T-helper 2 cell treated with Interferon-gamma antibody and Interleukin-4, amounts not matched to agents 100 ng/mL and 5 ng/mL, for 36 hours (primary cell): ENCODE results near the gene SHE. TPM values are rescaled to one million over a fixed set of nuclear protein-coding genes. Genes with fewer than 3 reads are reported as not detected.

Experiments
- intact Hi-C: fragments of 100-400 bp; cut with micrococcal nuclease; formaldehyde crosslinking; loops from one replicate; pipeline ENCODE4 v1.15.1; 2023
- total RNA-seq: library from RNA; stranded (reverse); gene quantifications from 2 replicates; pipeline ENCODE4 v1.2.3, GENCODE V29; 2022

SHE gene
- total RNA-seq, 1 donor from 2014 or later = not detected

DNA sequence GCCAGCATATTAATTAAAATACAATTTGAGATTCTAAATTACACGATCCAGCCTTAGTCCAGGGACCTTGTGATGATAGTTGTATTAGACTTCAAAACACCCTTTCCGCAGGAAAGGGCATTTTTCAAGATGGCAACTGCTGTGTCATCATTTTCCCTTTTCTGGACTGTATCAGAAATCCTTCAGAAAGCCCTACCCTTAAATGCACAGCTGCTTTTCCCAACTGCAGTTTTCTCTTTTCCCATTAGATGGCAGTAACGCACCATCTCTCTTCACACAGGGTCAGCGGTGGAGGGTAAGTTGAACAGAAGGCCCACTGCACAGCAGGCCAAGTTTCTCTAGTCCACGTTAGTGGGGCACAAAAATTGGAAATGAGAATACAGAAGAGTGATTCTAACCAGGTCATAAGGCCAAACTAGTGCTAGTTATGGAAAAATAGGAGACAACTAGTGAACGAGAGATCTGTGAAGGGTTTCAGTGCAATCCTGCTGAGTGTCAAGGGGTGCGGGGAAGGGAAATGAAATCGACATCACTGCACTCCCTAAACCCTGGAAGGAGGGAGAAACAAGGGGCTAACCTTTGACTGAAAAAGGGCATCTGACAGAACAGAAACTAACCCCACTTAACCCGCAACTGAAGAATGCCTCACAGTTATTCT is 22.3 kb downstream of the SHE start:
- intact Hi-C loops = loop anchor here (1.0 to 5.0 kb wide), 4 partner anchors 66 to 398 kb away; no protein-coding TSS in a partner anchor

DNA sequence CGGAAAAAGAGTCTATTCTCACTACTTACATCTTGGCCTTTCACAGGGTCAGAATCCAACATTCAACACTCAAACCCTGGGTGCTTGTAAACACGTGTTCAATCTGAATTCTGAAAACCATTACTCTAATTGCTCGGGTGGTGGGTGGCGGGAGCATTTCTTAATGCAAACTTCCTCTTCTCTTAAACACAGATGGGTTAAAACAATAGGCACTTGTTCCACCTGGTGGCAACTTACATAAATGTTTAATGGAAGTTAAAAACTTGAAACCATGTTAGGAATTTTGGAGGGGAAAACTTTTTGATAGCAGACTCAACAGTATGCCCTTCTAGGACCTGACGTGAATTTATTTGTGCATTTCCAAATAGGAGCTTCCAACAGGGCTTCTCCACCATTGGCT is 23.6 kb downstream of the SHE start:
- intact Hi-C loops = loop anchor here (1.0 to 5.0 kb wide), 3 partner anchors 73 to 400 kb away; partner anchors contain the start of gene IL6R

DNA sequence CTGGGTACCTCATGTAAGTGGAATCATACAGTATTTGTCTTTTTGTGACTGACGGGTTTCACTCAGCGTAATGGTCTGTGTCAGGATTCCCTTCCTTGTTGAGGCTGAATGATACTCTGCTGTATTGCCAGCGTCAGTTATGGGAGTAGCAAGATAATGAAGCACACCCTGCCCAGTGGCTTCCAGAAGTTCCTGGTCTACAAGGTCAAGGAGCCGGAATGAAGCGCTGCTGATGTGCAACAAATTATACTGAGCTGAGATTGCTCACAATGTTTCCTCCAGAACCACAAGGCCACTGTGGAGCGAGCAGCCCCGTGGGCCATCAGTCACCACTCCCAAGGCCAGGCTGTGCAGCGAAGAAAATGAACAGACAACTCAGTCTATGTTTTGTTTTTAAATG is 24.2 kb downstream of the SHE start:
- intact Hi-C loops = loop anchor here (1.0 to 5.0 kb wide), 2 partner anchors 73 to 281 kb away; partner anchors contain the start of gene IL6R

DNA sequence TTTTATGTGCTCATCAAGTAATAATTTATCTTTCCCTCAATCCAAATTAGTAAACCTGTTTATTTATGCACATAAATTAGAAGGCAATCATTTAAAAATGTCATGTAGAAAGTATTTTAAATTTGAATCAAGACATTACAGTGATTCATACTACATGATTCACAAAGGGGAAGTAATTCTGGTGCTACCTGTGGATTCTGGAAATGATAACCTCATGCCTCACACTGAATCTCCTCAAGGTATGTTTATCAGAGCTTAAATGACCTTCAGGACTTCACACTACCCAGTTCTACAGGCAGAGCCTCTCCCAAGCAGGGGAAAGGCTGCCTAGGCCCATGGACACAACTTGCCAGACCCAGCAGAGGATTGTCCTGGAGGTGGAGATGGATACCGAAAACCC is 25.4 kb downstream of the SHE start:
- intact Hi-C loops = loop anchor here (5.0 kb wide), 1 partner anchor 279 kb away; no protein-coding TSS in a partner anchor

DNA sequence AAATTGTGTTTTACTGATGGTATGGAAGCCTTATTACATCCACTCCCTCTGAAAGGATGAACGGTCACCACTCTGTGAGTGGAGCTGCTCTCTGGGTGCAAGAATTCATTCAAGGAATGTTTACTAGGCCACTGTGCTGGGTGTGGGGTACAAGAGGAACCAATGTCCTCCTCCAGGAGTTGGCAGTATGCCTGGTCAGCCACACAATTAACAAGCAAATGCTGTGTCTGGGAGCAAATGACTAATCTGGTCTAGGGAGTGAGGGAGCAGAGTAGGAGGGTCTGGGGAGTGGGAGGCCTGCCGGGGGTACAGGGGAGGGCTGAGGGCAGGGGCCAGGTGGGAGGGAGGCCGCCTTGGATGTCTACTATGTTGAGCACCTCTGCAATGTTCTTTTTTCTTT is 27.4 kb downstream of the SHE start:
- intact Hi-C loops = loop anchor here (5.0 kb wide), 1 partner anchor 278 kb away; no protein-coding TSS in a partner anchor

DNA sequence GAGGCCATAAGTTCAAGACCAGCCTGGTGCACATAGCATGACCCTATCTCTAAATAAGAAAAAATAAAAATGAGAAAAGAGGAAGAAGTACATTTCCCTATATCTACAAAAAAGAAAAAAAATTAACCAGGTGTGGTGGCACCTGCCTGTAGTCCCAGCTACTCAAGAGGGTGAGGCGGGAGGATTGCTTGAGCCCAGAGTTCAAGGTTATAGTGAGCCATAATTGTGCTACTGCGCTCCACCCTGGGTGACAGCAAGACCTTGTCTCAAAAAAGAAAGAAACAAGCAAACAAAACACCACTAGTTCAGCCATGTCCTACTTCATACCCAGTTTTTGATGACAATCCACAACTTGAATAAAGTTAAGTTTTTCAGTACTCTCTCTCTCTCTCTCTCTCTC is 30.9 kb downstream of the SHE start:
- intact Hi-C loops = no loop called here

DNA sequence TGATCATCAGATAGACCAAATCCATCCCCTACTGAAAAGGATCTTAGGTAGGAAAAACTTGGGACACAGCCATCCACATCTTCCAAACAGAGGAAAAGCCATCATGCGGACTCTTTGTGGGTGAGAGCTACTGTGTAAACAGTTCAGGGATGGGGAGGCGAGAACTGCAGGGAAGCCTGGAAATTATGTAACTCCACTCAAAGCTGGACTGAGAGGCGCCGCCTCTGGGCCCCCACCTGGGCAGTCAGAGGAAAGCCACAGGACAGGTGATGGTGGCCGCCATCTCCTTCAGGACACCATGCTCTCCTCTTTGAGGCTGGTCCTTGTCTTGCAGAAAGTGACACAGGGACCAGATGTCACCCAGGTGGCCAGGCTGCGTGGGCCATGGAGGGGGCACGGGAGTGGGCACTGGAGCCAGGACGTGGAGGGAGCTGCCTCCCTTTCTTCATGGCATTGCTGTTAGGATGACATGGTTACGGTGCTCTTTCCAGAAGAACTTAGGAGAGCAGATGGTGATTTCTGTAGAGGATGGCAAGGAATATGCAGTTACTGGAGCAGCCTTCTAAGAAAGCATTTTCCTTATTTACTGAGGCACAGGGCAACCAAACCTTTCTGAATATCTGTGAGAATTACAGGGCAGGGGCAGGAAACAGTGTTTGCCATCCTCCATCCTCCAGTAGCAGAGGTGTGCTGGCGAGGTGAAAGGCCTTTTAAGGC is 32.2 kb downstream of the SHE start:
- intact Hi-C loops = no loop called here

DNA sequence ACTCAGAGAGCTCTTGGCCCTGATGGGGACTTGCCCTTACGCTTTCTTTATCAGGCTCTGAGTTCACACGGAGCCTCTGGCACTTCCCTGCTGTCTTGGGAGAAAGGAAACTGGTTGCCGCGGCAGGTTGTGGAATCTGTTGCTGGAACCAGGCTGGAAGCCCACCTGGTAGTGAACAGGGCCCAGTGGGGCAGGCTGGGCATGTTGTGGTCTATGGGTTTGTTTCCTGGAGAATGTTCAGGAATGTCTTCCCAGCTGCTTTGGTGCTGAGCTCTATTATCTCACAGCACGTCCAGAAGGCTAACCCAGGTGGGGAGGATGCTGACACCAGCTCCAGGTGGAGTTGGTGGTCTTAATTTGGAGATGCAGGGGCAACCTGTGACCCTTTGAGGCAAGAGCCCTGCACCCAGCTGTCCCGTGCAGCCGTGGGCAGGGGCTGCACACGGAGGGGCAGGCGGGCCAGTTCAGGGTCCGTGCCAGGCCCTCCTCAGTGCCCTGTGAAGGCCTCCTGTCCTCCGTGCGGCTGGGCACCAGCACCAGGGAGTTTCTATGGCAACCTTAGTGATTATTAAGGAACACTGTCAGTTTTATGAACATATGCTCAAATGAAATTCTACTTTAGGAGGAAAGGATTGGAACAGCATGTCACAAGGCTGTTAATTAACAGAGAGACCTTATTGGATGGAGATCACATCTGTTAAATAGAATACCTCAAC is 33.5 kb downstream of the SHE start:
- intact Hi-C loops = no loop called here

DNA sequence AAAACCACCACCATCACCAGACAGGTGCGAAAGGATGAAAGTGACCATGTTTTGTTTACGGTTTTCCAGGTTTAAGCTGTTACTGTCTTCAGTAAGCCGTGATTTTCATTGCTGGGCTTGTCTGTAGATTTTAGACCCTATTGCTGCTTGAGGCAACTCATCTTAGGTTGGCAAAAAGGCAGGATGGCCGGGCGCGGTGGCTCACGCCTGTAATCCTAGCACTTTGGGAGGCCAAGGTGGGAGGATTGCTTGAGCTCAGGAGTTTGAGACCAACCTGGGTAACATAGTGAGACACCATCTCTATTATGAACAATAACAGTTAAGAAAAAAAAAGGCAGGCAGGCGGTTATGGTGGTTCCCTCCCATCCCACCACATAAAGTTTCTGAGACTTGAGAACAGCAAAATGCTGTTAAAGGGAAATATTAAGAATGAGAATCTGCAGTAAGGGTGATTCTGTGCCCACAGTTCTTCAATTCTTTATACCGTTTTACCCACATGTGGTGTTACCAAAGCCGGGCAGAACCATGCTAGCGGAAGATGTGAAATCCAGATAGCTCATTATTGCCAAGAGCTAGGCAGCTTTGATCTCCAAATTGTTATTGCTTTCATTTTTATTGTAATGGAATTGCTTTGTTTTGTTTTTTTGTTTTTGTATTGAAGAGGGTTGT is 34.6 kb downstream of the SHE start:
- intact Hi-C loops = no loop called here

DNA sequence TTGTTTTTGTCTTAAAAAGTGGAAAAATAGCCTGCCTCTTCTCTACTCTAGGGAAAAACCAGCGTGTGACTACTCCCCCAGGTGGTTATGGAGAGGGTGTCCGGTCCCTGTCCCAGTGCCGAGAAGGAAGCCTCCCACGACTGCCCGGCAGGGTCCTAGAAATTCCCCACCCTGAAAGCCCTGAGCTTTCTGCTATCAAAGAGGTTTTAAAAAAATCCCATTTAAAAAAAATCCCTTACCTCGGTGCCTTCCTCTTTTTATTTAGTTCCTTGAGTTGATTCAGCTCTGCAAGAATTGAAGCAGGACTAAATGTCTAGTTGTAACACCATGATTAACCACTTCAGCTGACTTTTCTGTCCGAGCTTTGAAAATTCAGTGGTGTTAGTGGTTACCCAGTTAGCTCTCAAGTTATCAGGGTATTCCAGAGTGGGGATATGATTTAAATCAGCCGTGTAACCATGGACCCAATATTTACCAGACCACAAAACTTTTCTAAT is 35.2 kb downstream of the SHE start:
- intact Hi-C loops = no loop called here

DNA sequence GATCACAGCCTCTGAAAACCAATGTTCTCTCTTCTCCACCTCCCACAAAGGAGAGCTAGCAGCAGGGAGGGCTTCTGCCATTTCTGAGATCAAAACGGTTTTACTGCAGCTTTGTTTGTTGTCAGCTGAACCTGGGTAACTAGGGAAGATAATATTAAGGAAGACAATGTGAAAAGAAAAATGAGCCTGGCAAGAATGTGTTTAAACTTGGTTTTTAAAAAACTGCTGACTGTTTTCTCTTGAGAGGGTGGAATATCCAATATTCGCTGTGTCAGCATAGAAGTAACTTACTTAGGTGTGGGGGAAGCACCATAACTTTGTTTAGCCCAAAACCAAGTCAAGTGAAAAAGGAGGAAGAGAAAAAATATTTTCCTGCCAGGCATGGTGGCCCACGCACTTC is 36.0 kb downstream of the SHE start:
- intact Hi-C loops = no loop called here

DNA sequence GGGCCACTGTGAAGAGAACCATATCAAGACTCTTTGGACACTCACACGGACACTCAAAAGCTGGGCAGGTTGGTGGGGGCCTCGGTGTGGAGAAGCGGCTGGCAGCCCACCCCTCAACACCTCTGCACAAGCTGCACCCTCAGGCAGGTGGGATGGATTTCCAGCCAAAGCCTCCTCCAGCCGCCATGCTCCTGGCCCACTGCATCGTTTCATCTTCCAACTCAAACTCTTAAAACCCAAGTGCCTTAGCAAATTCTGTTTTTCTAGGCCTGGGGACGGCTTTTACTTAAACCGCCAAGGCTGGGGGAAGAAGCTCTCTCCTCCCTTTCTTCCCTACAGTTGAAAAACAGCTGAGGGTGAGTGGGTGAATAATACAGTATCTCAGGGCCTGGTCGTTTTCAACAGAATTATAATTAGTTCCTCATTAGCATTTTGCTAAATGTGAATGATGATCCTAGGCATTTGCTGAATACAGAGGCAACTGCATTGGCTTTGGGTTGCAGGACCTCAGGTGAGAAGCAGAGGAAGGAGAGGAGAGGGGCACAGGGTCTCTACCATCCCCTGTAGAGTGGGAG is 36.5 kb downstream of the SHE start:
- intact Hi-C loops = no loop called here

DNA sequence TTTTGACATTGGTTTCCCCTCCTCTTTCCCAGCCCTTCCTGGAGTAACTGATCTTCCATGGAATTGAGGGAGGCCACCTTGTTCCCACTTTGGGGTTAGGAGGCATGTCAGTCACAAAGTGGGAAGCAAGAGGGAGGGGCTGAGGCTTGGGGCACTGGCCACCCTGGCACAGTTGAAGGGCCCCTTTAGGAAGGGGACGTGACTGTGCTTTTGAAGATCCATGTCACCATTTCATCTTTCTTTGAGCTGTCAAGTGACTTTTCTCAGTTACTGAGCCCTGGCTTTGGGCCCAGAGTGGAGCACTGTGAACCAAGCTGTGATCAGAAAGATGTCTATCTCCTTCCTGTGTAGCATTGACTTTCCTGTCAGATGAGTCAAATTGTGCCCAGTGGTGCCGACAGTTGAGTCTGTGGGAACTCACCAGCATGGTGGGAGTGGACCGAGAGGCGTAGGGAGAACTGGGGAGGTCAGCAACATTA is 38.7 kb downstream of the SHE start:
- intact Hi-C loops = loop anchor here (2.0 kb wide), 2 partner anchors 57 to 111 kb away; no protein-coding TSS in a partner anchor

DNA sequence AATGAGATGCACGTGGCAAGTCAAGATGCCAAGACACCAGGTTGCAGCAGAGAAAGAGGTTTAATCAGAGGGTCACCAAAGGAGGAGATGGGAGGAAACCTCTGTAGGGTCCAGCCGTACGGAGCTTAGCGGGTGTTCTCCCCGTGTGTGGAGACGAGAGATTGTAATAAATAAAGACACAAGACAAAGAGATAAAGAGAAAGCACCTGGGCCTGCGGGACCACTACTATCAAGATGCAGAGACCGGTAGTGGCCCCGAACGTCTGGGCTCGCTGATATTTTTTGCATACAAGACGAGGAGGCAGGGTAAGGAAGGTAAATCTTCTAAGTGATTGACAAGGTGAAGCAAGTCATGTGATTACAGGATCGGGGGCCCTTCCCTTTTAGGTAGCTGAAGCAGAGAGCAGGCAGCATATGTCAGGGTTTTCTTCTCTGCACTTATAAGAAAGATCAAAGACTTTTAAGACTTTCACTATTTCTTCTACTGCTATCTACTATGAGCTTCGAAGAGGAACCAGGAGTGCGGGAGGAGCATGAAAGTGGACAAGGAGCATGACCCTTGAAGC is 41.4 kb downstream of the SHE start:
- intact Hi-C loops = no loop called here

DNA sequence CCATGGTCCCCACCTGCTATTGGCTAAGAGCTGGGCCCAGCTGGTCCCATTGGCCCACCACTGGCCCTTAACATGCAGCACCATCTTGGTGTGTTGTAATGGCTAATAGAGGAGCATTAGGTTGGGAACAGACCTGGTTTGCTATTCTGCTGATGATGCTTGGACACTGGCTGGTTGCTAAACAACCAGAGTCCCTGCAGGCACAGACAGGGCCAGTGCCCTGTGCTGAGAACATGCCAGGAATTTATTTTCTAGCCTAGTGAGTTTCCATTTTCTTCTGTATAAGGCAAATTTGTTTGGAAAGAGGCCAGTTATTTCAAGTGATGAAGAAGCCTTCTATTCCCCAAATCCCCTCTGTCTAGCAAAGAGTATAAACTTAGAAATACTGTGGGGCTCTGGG is 43.1 kb downstream of the SHE start:
- intact Hi-C loops = no loop called here

DNA sequence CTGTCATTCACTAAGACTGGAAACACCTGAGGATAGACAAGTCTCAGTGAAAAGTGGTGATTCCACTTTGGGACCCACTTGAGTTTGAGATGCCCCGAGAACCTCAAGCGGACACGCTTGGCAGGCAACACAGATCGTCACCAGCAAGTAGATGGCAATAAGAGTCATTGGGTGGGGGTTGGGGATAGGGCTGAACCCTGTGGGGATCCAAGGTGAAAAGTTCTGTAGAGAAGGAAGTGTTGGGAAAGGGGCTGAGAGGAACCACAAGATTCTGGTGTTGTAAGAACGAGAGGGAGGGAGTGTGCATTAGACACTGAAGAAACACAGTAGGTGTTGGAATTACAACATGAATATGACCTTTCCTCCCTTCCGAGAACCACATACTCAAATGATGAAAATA is 45.6 kb downstream of the SHE start:
- intact Hi-C loops = no loop called here

DNA sequence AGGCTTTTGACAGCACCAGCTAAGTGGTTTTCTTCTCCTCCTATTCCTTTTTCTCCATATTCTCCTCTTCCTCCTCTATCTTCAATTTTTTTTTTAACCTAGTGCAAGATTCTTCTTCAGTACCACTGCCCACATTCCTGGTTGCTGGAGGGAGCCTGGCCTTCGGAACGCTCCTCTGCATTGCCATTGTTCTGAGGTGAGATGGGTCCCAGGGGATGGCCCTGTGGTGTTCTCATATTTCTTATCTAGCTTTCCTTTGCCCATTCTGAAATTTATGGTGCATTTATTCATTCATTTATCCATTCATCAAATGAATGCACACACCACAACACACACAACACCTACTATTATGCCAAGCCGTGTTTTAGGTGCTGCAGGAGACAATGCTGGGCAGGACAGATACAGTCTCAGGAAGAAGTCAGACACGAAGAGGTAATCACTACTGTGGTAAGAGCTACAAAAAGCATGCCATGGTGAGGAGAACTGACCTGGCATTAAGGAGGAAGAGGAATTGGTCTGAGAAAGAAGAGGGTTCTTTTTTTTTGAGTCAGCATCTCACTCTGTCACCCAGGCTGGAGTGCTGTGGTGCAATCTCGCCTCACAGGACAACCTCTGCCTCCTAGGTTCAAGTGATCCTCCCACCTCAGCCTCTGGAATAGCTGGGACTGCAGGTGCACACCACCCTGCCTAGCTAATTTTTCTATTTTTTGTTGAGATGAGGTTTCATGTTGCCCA is 47.7 kb downstream of the SHE start:
- intact Hi-C loops = no loop called here

DNA sequence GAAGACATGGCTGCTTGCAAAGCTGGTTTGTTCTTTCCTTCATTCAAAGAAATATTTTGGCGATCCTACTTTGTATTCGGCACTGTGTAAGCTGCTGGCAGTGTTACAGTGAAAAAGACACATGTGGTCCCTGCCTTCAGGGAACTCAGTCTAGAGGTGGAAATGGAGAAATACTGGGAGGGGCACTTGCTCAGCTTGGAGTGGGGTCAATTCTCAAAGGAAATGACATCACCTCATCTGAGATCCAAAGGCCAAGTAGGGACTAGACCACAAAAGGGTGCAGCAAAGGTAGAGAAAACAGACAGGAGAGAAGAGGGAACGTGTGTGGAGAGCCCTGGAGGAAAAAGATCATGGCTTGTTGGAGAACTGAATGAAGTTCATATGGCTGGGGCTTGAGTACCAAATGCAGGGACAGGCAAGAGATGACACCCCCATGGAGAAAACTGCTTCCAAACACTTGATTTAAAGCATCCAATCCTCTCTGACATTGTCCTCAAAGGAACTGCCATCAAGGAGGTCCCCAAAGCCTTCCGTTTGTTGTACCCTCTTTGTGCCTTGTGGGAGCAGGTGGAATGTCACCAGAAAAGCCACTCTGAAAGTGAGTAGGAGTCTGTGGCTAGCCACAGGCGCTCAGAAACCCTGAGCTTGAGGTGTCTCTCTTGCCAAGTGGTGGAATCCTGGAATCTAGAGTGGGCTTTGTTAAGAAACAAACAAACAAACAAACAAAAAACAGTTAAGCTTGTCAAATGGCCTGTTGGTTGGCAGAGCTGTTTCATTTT is 48.4 kb downstream of the SHE start:
- intact Hi-C loops = no loop called here

DNA sequence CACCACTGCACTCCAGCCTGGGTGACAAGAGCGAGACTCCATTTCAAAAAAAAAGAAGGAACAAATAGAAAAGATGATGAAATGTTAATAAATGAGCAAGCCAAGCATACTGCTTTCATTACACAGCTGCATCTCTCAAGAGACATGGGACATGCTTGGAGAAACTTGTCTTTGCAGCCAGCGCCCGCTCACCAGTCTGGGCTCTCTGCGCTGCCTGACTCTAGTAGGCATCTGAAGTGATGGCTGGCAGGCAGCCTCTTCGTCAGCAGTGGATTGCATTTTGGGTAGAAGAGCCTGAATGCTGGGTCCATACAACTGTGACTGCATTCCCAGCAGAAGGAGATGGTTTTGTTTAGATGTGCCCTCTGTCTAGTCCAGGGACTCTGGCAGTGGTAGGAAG is 49.1 kb downstream of the SHE start:
- intact Hi-C loops = no loop called here
